ENCODE results near the gene SNX18.

DNA sequence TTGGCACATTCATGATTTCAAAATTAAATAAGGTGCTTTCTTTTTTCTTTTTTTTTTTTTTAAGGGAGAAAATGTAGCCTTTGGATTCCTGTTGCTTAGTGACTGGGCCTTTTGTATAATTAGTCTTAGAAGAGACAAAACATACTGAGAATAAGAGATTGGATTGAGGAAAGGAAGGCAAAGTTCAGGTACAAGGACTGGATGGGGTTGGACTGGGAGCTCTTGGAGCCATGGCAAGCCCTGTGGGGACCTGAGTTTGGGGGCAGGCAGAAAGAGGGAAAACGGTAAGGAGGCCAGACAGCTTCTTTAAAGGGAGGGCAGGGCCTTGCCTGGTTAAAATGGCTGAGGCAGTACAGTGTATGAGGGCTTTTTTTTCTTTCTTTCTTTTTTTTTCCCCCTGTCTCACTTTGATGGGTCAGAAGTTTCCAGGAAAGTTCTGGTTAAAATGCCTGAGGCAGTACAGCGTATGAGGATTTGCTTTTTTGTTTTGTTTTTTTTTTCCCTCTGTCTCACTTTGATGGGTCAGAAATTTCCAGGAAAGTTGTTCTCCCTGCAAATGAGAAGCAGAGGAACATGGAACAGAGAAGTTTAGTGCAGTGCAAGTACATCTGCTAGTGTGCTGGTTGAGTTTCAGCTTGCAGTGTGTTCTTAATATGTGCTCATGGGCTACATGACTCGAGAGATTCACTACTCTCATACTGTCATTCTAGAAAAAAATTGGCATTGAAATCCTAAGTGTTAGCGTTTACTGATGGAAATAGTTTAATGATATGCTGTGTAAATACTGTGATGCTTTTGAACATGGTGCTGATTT lies 16.8 kb downstream of the SNX18 start:
- TF ChIP-seq ZNF384 (IDR thresholded peaks at IDR 0.05; ENCODE audit: borderline replicate concordance, low read depth, low read length): no peak
- TF ChIP-seq, protein P1, sequence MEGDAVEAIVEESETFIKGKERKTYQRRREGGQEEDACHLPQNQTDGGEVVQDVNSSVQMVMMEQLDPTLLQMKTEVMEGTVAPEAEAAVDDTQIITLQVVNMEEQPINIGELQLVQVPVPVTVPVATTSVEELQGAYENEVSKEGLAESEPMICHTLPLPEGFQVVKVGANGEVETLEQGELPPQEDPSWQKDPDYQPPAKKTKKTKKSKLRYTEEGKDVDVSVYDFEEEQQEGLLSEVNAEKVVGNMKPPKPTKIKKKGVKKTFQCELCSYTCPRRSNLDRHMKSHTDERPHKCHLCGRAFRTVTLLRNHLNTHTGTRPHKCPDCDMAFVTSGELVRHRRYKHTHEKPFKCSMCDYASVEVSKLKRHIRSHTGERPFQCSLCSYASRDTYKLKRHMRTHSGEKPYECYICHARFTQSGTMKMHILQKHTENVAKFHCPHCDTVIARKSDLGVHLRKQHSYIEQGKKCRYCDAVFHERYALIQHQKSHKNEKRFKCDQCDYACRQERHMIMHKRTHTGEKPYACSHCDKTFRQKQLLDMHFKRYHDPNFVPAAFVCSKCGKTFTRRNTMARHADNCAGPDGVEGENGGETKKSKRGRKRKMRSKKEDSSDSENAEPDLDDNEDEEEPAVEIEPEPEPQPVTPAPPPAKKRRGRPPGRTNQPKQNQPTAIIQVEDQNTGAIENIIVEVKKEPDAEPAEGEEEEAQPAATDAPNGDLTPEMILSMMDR (IDR thresholded peaks at IDR 0.05 in 2 of 3, conservative IDR thresholded peaks at IDR 0.05 in 1 of 3; ENCODE audit: control insufficient read depth in 2 of 3, extremely low read depth in 1 of 3, insufficient read depth in 1 of 3, low read depth in 3 of 3, low read length in 3 of 3): no peak
- no peak for TF ChIP-seq STAT1 (conservative IDR thresholded peaks at IDR 0.05)
- no peak for TF ChIP-seq ETV6 (conservative IDR thresholded peaks at IDR 0.05 in 1 of 2, IDR thresholded peaks at IDR 0.05 in 1 of 2; ENCODE audit: borderline replicate concordance in 1 of 2, low read depth in 1 of 2)
- TF ChIP-seq FOXM1 (IDR thresholded peaks at IDR 0.05; ENCODE audit: low read depth, low read length): no peak
- TF ChIP-seq, protein P2, sequence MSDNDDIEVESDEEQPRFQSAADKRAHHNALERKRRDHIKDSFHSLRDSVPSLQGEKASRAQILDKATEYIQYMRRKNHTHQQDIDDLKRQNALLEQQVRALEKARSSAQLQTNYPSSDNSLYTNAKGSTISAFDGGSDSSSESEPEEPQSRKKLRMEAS (IDR thresholded peaks at IDR 0.05; ENCODE audit: low read depth, low read length): no peak
- TF ChIP-seq RCOR1 (conservative IDR thresholded peaks at IDR 0.05; ENCODE audit: low read depth, low read length): no peak
- TF ChIP-seq POLR2AphosphoS5 (IDR thresholded peaks at IDR 0.05; ENCODE audit: low read length): no peak
- TF ChIP-seq JUNB (IDR thresholded peaks at IDR 0.05): no peak
- no peak for TF ChIP-seq TAF1 (IDR thresholded peaks at IDR 0.05; ENCODE audit: borderline replicate concordance, low read depth, low read length)
- TF ChIP-seq POLR2A (IDR thresholded peaks at IDR 0.05; ENCODE audit: low read depth, low read length): no peak
- TF ChIP-seq POLR2AphosphoS2 (IDR thresholded peaks at IDR 0.05; ENCODE audit: low read depth, low read length): no peak
- TF ChIP-seq, protein P3, sequence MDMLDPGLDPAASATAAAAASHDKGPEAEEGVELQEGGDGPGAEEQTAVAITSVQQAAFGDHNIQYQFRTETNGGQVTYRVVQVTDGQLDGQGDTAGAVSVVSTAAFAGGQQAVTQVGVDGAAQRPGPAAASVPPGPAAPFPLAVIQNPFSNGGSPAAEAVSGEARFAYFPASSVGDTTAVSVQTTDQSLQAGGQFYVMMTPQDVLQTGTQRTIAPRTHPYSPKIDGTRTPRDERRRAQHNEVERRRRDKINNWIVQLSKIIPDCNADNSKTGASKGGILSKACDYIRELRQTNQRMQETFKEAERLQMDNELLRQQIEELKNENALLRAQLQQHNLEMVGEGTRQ (IDR thresholded peaks at IDR 0.05; ENCODE audit: borderline replicate concordance, low read depth, low read length): no peak
